ENCODE measurements around the gene TRMT13.

Gene TRMT13

GRCh38 chr1:100132566-100133477 lies at the start of gene TRMT13, which contains the start of gene SASS6:
TRMT13 (plus strand) TSS chr1:100133163; CDS start chr1:100133169, 6 bp downstream.
SASS6 (minus strand) TSS chr1:100132930; CDS start chr1:100132814, 116 bp downstream.
- peak; percentile 92 for DNase-seq (ENCODE audit: low read depth)

- no peak for DNase-seq (ENCODE audit: low read depth)
Observed at GRCh38 chr1:100087396-100087795, 45.6 kb upstream of the TRMT13 start.

- DNase-seq (ENCODE audit: low read depth), result no peak
Observed at GRCh38 chr1:100089082-100089481, 43.9 kb upstream of the TRMT13 start.

- no peak for DNase-seq (ENCODE audit: low read depth)
Observed at GRCh38 chr1:100090471-100090870, 42.5 kb upstream of the TRMT13 start.

- DNase-seq (ENCODE audit: low read depth), result no peak
Observed at GRCh38 chr1:100100202-100100601, 32.8 kb upstream of the TRMT13 start.

- no peak for DNase-seq (ENCODE audit: low read depth)
Observed at GRCh38 chr1:100101564-100101963, 31.4 kb upstream of the TRMT13 start.

GRCh38 chr1:100107696-100108095 lies 25.3 kb upstream of the TRMT13 start:
- no peak for DNase-seq (ENCODE audit: low read depth)

GRCh38 chr1:100109554-100110066 lies 23.4 kb upstream of the TRMT13 start:
- no peak for DNase-seq (ENCODE audit: low read depth)

GRCh38 chr1:100115524-100115923 lies 17.4 kb upstream of the TRMT13 start:
- no peak for DNase-seq (ENCODE audit: low read depth)

GRCh38 chr1:100122177-100122576 lies 10.8 kb upstream of the TRMT13 start:
- no peak for DNase-seq (ENCODE audit: low read depth)

GRCh38 chr1:100127226-100127625 lies 5.7 kb upstream of the TRMT13 start:
- no peak for DNase-seq (ENCODE audit: low read depth)

- DNase-seq (ENCODE audit: low read depth), result no peak
Observed at GRCh38 chr1:100130552-100131077, 2.3 kb upstream of the TRMT13 start.

GRCh38 chr1:100131623-100132022 lies 1.3 kb upstream of the TRMT13 start:
- DNase-seq (ENCODE audit: low read depth), result no peak

- no peak for DNase-seq (ENCODE audit: low read depth)
Observed at GRCh38 chr1:100134872-100135271, 1.9 kb downstream of the TRMT13 start.

GRCh38 chr1:100137602-100138001 lies 4.6 kb downstream of the TRMT13 start:
- DNase-seq (ENCODE audit: low read depth), result no peak

GRCh38 chr1:100141192-100141591 lies 8.2 kb downstream of the TRMT13 start:
- DNase-seq (ENCODE audit: low read depth), result no peak

- DNase-seq (ENCODE audit: low read depth), result no peak
Observed at GRCh38 chr1:100142343-100142742, 9.4 kb downstream of the TRMT13 start.

- no peak for DNase-seq (ENCODE audit: low read depth)
Observed at GRCh38 chr1:100145116-100145515, 12.2 kb downstream of the TRMT13 start.

- DNase-seq (ENCODE audit: low read depth), result no peak
Observed at GRCh38 chr1:100146958-100147357, 14.0 kb downstream of the TRMT13 start.

GRCh38 chr1:100147875-100148274 lies 14.9 kb downstream of the TRMT13 start:
- DNase-seq (ENCODE audit: low read depth), result no peak

- DNase-seq (ENCODE audit: low read depth), result no peak
Observed at GRCh38 chr1:100151679-100152078, 18.7 kb downstream of the TRMT13 start.

- DNase-seq (ENCODE audit: low read depth), result no peak
Observed at GRCh38 chr1:100152271-100152670, 19.3 kb downstream of the TRMT13 start.

- DNase-seq (ENCODE audit: low read depth), result no peak
Observed at GRCh38 chr1:100162881-100163280, 29.9 kb downstream of the TRMT13 start.
